HG03175 (cell line): ENCODE data around the gene PRDM16.

ENCODE experiments used
- ATAC-seq: cut with Tn5 transposase; IDR thresholded peaks from one replicate; pipeline ENCODE4 v1.9.1; 2021; ENCODE audit warnings: mild to moderate bottlenecking, moderate library complexity; ENCODE audit not compliant: unreplicated experiment

PRDM16 gene

DNA sequence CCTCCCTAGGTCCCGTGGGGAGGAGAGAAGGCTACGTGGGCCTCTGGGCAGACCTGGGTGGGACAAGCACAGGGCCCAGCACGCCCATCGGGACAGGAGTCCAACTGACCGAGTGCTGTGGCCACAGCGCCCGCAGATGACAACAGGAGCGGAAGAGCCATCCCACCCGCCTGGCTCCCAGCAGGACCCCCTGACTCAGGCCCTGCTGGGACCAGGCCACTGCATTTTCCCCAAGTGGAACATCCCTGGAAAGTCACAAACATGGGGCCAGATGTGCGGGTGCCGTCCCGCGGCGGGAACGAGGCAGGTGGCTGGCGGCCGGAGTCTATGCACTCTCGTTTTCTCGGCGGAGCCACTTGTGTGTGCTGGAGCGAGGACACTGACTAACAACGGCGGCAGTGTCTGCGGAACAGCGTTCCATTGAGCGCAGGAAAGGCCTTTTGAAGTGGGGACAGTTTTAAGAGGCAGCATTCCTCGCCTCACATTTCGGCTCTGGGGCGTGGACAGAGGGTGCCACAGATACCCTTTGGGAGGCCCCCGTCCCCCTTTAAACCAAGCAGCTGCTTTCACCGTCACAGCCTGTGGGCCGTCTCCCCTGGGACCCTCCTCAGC lies 291.7 kb downstream of the PRDM16 start:
- no peak for ATAC-seq

DNA sequence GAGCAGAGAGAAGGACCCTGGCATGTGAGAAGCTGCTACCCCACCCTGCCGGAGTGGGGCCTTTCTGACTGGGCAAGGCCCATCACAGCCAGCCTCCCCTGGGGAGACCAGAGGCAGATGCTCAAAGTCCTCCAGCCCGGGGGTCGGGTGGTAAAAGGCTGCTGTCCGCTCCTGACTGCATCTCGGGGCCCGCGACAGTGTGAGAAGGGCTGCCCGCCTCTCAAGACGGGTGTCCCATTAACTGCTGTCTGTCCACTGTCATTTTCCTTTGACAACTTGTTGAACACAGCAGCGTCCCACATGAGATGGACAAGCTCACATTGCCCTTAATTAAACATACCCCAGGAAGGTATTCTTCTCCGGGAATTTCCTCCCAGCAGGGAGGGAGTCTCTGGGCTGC lies 294.0 kb downstream of the PRDM16 start:
- no peak for ATAC-seq

DNA sequence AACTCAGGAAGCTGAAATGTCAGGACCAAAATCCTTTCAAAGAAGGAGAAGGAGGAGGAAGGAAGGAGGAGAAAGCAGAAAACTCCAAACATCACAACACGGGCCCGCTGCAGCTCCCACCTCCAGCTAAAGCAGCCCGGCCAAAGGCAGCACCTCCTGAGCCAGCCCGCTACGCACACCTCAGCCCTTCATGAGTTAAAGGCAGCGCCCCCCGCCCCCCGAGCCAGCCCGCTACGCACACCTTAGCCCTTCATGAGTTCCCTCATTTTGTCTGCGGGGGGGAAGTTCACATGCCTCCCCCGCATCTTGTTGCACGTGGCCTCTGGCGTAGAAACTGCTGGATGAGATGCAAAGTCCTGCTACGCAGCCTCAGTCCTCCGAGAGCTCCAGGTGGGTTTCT lies 294.8 kb downstream of the PRDM16 start:
- no peak for ATAC-seq

GRCh38 chr1:3364551-3364950 lies 295.5 kb downstream of the PRDM16 start:
- no peak for ATAC-seq

DNA sequence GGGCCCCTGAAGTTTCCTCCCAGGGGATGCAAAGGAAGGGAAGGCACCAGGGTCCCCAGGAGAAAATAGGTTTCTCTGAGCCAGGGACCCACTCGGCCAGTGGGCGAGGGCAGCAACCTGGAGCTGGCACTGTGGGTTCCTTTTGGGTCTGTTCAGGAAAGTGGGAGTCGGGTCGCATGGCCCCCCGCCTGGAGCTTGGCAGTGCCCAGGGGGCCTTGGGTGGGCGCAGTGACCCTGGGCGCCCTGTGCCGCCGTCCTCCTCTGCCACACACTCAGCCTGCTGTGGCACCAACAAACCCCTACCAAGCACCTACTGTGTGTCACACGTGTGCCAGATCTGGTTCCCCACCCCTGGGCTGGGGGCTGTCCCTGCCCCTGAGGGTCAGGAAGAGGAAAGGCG lies 296.0 kb downstream of the PRDM16 start:
- no peak for ATAC-seq

DNA sequence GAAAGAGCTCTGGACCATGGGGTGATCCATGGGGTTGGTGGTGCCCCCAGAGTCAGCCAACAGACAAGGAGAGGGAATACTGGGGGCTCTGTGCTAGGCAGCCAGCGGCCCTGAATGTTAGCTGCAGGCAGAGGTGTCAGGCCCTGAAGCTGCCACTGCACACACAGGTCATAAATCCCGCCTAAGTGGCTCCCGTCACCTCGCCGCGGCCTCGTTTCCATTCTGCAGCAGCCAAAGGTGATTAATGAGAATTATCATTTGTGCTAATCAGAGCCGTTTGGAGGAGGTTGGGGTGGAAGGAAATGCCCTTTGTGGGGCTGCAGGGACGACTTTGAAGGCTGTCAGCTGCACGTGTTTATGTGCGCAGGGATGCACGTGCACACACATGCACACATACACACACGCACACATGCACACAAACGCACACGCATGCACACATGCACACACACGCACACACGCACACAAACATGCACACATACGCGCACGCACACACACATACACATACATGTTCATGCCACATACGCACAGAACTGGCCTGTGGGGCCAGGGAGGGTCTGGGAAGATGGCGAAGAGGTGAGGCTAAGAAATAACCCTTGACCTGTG lies 296.6 kb downstream of the PRDM16 start:
- no peak for ATAC-seq

GRCh38 chr1:3366126-3367051 lies 297.4 kb downstream of the PRDM16 start:
- no peak for ATAC-seq

- no peak for ATAC-seq
These were observed 298.4 kb downstream of the PRDM16 start for GRCh38 chr1:3367376-3367775.

- no peak for ATAC-seq
These were observed 299.1 kb downstream of the PRDM16 start for GRCh38 chr1:3368059-3368458.

DNA sequence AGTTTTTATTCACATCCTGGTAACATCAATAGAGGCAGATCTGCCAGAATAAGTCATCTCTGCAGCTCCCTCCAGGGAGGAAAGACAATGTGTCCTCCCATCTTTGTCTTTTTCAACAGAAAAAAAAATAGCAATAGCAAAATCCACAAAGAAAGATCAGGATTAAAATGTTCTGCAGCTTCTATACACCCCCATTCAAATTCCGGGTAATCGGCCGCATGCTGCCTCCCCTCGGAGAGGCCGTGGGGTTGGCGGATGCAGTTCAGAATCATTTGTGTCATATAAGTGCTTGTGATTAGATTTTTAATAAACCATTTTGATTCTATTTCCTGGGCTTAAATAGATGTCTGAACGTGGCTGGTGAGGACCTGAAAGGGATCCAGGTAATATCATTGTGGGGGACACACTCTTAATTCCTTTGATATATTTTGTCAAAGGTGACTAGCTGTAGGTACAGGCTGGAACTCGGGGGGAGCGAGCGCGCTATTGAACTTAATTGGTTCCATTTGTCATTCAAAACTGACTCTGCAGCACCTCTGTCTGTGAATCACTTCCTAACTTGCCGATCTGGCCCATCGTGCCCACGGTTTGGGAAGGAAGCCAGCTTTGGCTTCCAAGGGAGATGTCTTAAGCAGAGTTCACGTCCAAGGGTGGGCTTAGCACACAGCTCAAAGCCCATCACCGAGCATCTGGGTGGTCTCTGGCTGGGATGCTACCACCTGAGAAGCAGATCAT lies 299.9 kb downstream of the PRDM16 start:
- ATAC-seq = no peak

DNA sequence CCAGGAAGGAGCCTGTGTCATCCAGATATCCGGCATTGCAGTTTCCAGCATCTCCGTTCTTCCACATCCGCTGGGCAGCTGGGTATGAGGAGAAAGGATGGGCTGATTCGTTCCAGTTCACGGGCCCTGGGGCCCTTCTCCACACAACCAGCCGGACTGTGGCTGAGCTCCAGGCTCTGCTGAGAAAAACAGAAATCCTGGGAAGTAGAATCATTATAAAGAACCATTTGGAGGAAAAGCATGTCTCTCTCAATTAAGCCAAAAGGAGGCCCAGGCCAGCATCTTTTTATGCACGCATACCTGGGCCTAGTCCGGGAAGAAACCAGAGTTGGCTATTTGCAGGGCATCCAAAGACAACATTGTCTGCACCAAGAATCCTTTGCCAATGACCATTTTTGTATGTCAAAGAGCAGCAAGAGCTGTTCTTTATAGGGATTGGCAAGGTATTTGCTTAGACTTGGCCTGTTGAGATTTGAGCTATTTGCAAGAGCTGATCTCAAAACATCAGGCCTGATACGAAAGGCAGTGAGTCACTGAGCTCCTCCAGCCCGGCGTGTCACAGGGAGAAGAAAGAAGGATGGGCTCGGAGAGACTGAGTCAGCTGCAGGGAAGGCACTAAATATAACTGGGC lies 300.6 kb downstream of the PRDM16 start:
- ATAC-seq = no peak

DNA sequence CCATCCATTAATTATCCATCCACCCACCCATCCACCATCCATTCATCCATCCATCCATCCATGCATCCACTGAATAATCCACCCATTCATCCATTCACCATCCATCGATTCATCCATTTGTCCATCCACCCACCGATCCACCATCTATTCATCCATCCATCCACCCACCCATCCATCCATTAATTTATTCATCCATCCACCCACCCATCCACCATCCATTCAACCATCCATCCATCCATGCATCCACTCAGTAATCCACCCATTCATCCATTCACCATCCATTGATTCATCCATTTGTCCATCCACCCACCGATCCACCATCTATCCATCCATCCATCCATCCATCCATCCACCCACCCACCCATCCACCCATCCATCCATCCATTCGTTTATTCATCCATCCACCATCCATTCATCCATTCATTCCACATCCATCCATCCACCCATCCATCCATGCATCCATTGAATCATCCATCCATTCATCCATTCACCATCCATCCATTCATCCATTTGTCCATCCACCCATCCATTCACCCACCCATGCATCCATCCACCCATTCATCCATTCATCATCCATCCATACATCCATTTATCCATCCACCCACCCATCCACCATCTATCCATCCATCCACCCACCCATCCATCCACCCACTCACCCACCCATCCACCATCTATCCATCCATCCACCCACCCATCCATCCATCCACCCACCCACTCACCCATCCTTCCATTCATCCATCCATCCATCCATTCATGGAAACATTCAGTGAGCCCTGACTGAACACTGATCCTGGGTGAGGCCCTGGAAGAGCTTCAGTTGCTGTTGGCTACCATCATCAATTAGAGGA lies 302.1 kb downstream of the PRDM16 start:
- ATAC-seq = no peak

DNA sequence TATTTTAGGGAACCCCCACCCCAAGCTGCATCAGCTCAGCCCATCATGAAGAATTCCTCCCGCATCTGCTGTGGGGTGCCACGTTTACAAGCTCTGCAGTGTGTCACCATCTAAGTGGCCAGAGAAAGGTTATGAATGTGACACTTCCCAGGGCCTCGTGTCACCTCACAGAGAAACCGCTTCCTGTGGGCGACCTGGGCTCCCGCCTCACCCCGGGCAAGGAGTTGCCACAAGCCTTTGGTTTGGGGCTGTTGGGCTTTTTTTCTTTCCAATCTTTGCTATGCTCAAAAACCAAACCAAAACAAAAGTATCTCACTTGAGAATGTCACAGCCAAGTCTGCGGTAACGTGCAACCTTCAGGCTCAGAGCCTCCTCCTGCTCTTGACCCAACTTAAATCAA lies 303.3 kb downstream of the PRDM16 start:
- ATAC-seq = no peak

- no peak for ATAC-seq
These were observed 304.2 kb downstream of the PRDM16 start for GRCh38 chr1:3373175-3373574.

DNA sequence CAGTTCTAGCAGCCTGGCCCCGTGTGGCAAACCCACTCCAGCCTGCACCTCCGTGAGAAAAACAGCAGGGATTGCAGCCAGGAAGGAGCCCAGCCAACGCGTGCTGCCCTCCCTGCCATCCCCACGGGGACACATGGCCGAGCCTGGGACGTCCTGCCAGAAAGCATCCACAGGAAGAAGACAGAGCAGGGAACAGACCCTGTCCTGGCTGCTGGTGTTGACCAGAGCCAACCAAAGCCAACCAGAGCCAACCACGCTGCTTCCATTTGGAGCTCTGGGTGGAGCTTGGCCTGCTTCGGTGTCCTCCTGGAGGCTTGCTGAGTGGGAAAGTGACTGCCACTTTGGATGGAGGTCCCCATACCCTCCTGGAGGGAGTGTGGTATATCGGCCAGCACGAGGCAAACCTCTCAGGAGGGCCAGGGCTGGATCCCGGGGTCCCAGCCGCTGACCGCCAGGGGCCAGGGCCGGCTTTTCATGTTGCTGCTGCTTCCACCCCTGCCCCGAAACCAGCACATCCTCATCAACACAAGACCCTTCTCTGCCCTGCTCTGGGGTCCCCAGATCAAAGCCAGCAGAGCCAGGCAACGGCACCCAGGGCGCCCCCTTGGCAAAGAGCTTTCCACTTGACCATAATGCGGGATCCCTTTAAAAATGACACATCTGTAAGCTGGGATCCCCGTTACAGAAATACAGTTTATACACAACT lies 304.9 kb downstream of the PRDM16 start:
- ATAC-seq = no peak

- no peak for ATAC-seq
These were observed 306.2 kb downstream of the PRDM16 start for GRCh38 chr1:3375245-3375644.

- ATAC-seq = no peak
These were observed 308.2 kb downstream of the PRDM16 start for GRCh38 chr1:3377166-3377565.

- no peak for ATAC-seq
These were observed 308.7 kb downstream of the PRDM16 start for GRCh38 chr1:3377604-3378279.
